ENCODE measurements around the gene UBAP1L. TPM values are rescaled to one million over a fixed set of nuclear protein-coding genes. Genes with fewer than 3 reads are reported as not detected.

Gene UBAP1L
- total and polyA plus RNA-seq, 2 experiments from 2014 or later, result 1.8 to 2.5 TPM

- H3K4me2 ChIP-seq, result no peak overlapping the region
- H3K4me3 ChIP-seq, result no peak overlapping the region
- H3K27ac ChIP-seq, result no peak overlapping the region
- H3K9me3 ChIP-seq (ENCODE audit: low read depth), result no peaks in the 10 kb centered on the region
- no peaks in the 10 kb centered on the region for H3K27me3 ChIP-seq
- H3K36me3 ChIP-seq (replicated peaks; ENCODE audit: insufficient read depth, low read depth), result no peaks in the 10 kb centered on the region
- H2AFZ ChIP-seq, result no peak overlapping the region
- no peaks in the 10 kb centered on the region for H3K4me1 ChIP-seq (ENCODE audit: insufficient read depth)
- H3K79me2 ChIP-seq, result no peaks in the 10 kb centered on the region
- no peak for DNase-seq (ENCODE audit: low spot score)
- 91% methylated on average over 6 of the region's 6 CpGs for WGBS (ENCODE audit: low lambda C conversion rate, missing lambda C conversion rate)
- TF ChIP-seq EZH2phosphoT487 (IDR thresholded peaks at IDR 0.05; ENCODE audit: low read depth, severe bottlenecking, unreplicated experiment), result no peak
- TF ChIP-seq EZH2 (IDR thresholded peaks at IDR 0.05; ENCODE audit: borderline replicate concordance), result no peak
- TF ChIP-seq, protein P1, sequence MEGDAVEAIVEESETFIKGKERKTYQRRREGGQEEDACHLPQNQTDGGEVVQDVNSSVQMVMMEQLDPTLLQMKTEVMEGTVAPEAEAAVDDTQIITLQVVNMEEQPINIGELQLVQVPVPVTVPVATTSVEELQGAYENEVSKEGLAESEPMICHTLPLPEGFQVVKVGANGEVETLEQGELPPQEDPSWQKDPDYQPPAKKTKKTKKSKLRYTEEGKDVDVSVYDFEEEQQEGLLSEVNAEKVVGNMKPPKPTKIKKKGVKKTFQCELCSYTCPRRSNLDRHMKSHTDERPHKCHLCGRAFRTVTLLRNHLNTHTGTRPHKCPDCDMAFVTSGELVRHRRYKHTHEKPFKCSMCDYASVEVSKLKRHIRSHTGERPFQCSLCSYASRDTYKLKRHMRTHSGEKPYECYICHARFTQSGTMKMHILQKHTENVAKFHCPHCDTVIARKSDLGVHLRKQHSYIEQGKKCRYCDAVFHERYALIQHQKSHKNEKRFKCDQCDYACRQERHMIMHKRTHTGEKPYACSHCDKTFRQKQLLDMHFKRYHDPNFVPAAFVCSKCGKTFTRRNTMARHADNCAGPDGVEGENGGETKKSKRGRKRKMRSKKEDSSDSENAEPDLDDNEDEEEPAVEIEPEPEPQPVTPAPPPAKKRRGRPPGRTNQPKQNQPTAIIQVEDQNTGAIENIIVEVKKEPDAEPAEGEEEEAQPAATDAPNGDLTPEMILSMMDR (IDR thresholded peaks at IDR 0.05; ENCODE audit: poor library complexity), result no peak
- H4K20me1 ChIP-seq (ENCODE audit: insufficient read depth, poor library complexity, severe bottlenecking), result no peaks in the 10 kb centered on the region
- no peaks in the 10 kb centered on the region for H3K9me2 ChIP-seq (replicated peaks; ENCODE audit: insufficient read depth)
These were observed 8.9 kb downstream of the UBAP1L start for GRCh38 chr15:65106011-65106590.

DNA sequence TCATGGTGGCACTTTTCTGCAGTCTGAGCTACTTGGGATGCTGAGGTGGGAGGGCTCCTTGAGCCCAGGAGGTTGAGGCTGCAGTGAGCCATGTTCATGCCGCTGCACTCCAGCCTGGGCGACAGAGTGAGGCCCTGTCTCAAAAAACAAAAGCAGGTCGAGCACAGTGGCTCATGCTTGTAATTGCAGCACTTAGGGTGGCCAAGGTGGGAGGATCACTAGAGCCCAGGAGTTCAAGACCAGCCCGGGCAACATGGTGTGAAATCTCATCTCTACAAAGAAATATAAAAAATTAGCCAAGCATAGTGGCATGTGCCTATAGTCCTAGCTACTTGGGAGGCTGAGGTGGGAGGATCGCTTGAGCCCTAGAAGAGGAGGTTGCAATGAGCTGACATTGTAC is 10.0 kb downstream of the UBAP1L start:
- Histone ChIP-seq H3K4me3 (no peak overlapping the region), H3K9me2 (replicated peaks; ENCODE audit: insufficient read depth) (no peaks in the 10 kb centered on the region), H3K9me3 (ENCODE audit: low read depth) (no peaks in the 10 kb centered on the region), H3K27ac (no peak overlapping the region), H3K36me3 (replicated peaks; ENCODE audit: insufficient read depth, low read depth) (no peaks in the 10 kb centered on the region), H3K4me2 (no peak overlapping the region), H4K20me1 (ENCODE audit: insufficient read depth, poor library complexity, severe bottlenecking) (no peaks in the 10 kb centered on the region), H3K27me3 (no peaks in the 10 kb centered on the region), H3K4me1 (ENCODE audit: insufficient read depth) (no peaks in the 10 kb centered on the region), H2AFZ (no peak overlapping the region), H3K79me2 (no peaks in the 10 kb centered on the region)
- TF ChIP-seq, protein P1 (IDR thresholded peaks at IDR 0.05; ENCODE audit: poor library complexity), result no peak
- no peak for TF ChIP-seq EZH2phosphoT487 (IDR thresholded peaks at IDR 0.05; ENCODE audit: low read depth, severe bottlenecking, unreplicated experiment)
- no peak for TF ChIP-seq EZH2 (IDR thresholded peaks at IDR 0.05; ENCODE audit: borderline replicate concordance)
- no peak for DNase-seq (ENCODE audit: low spot score)
- WGBS (ENCODE audit: low lambda C conversion rate, missing lambda C conversion rate), result 93% methylated on average over 5 of the region's 5 CpGs

DNA sequence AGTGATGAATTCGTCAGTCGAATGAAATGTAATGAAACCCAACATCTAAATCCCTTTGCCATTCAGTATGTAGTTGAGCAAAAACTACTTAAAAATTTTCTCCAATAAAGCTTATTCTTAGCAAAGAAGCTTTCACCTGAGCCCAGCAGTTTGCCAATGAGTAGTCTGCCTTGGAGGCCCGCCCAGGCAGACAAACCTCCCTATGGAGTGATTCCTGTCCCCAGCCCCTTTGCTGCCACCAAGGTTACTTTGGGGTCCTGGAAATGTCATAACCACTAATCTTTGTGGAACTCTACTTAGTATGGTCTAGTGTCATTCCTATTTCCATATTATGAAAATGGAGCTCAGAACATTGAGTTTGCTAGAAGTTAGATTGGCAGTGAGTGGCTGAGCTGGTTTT is 12.1 kb downstream of the UBAP1L start:
- Histone ChIP-seq H3K4me3 (no peak overlapping the region), H3K4me2 (no peak overlapping the region), H2AFZ (no peak overlapping the region), H3K9me2 (replicated peaks; ENCODE audit: insufficient read depth) (no peaks in the 10 kb centered on the region), H3K9me3 (ENCODE audit: low read depth) (no peaks in the 10 kb centered on the region), H3K27me3 (no peaks in the 10 kb centered on the region), H3K36me3 (replicated peaks; ENCODE audit: insufficient read depth, low read depth) (no peaks in the 10 kb centered on the region), H3K79me2 (no peaks in the 10 kb centered on the region), H4K20me1 (ENCODE audit: insufficient read depth, poor library complexity, severe bottlenecking) (no peaks in the 10 kb centered on the region), H3K4me1 (ENCODE audit: insufficient read depth) (no peaks in the 10 kb centered on the region), H3K27ac (no peak overlapping the region)
- DNase-seq (ENCODE audit: low spot score), result no peak
- WGBS (ENCODE audit: low lambda C conversion rate, missing lambda C conversion rate), result 95% methylated on average over 3 of the region's 3 CpGs
- TF ChIP-seq EZH2 (IDR thresholded peaks at IDR 0.05; ENCODE audit: borderline replicate concordance), result no peak
- TF ChIP-seq EZH2phosphoT487 (IDR thresholded peaks at IDR 0.05; ENCODE audit: low read depth, severe bottlenecking, unreplicated experiment), result no peak
- TF ChIP-seq, protein P1 (IDR thresholded peaks at IDR 0.05; ENCODE audit: poor library complexity), result no peak

All from hepatocyte (in vitro differentiated cells).